ENCODE data around the gene ANK2. TPM values are rescaled to one million over a fixed set of nuclear protein-coding genes. Genes with fewer than 3 reads are reported as not detected.

ANK2 gene
- polyA plus RNA-seq, 1 donor (not counting 4 experiments of a cell fraction or from before 2014, with no cell fraction given), result 0.22 TPM

GRCh38 chr4:113303315-113303714 is 253.9 kb downstream of the ANK2 start:
- no peaks in the 10 kb centered on the region for H3K36me3 ChIP-seq (ENCODE audit: control insufficient read depth in 2 of 2, extremely low read depth in 1 of 2, insufficient read depth in 2 of 2, low read length in 2 of 2)
- no peak overlapping the region for H3K27ac ChIP-seq (ENCODE audit: control insufficient read depth, insufficient read depth, low read length)
- dilution Hi-C loops (cut with MboI; ENCODE audit: extremely low pct_ligation_motif_present, low sequenced_read_pairs), result no loop called here
- no peak overlapping the region for H3K9ac ChIP-seq (ENCODE audit: control insufficient read depth, extremely low read depth, insufficient read depth, low read length)
- no peaks in the 10 kb centered on the region for H3K9me3 ChIP-seq (ENCODE audit: control insufficient read depth, low read depth, low read length)
- no peaks in the 10 kb centered on the region for H3K79me2 ChIP-seq (ENCODE audit: control insufficient read depth, insufficient read depth, low read length)
- FAIRE-seq (no peak), DNase-seq (ENCODE audit: low read depth, low spot score) (no peak)
- H2AFZ ChIP-seq (ENCODE audit: control insufficient read depth, low read length), result no peak overlapping the region
- TF ChIP-seq CTCF (optimal IDR thresholded peaks at IDR 0.05 in 1 of 3, IDR thresholded peaks at IDR 0.05 in 1 of 3, conservative IDR thresholded peaks at IDR 0.05 in 1 of 3; ENCODE audit: extremely low read depth in 1 of 3, insufficient read depth in 2 of 3, low read length in 3 of 3) (no peak), EZH2 (IDR thresholded peaks at IDR 0.05; ENCODE audit: low read length) (no peak)
- no peaks in the 10 kb centered on the region for H4K20me1 ChIP-seq (ENCODE audit: control insufficient read depth, extremely low read depth, insufficient read depth, low read length)
- no peaks in the 10 kb centered on the region for H3K27me3 ChIP-seq (ENCODE audit: control insufficient read depth, extremely low read depth, insufficient read depth, low read length)
- no peak overlapping the region for H3K4me2 ChIP-seq (ENCODE audit: control insufficient read depth, extremely low read depth, insufficient read depth, low read depth, low read length)
- H3K4me1 ChIP-seq (ENCODE audit: control insufficient read depth, extremely low read depth, insufficient read depth, low read length), result no peaks in the 10 kb centered on the region
- no peak overlapping the region for H3K4me3 ChIP-seq (ENCODE audit: control insufficient read depth in 2 of 3, extremely low read depth in 1 of 3, insufficient read depth in 2 of 3, low read depth in 1 of 3, low read length in 3 of 3)
- no peaks in the 10 kb centered on the region for H3K9me1 ChIP-seq (ENCODE audit: control insufficient read depth, extremely low read depth, insufficient read depth, low read length)

DNA sequence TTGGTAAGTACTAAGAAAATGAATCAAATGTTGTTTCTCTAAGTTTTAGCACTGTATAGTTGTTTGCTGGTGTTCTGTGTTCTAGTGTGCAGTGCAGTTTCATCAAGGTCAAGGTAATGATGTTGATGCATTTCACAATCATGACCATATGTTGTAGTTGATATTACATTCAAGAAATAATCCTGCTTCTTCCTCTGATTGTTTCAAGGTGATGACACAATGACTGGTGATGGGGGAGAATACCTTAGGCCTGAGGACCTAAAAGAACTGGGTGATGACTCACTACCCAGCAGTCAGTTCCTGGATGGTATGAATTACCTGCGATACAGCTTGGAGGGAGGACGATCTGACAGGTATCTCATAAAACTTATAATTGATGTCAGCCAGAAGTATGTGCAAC is 261.6 kb downstream of the ANK2 start:
- FAIRE-seq (peak; percentile 91), DNase-seq (ENCODE audit: low read depth, low spot score) (peak; percentile 19)
- dilution Hi-C loops (cut with MboI; ENCODE audit: extremely low pct_ligation_motif_present, low sequenced_read_pairs), result no loop called here
- no peak overlapping the region for H3K27ac ChIP-seq (ENCODE audit: control insufficient read depth, insufficient read depth, low read length)
- no peaks in the 10 kb centered on the region for H4K20me1 ChIP-seq (ENCODE audit: control insufficient read depth, extremely low read depth, insufficient read depth, low read length)
- no peak overlapping the region for H3K4me2 ChIP-seq (ENCODE audit: control insufficient read depth, extremely low read depth, insufficient read depth, low read depth, low read length)
- no peak overlapping the region for H3K4me3 ChIP-seq (ENCODE audit: control insufficient read depth in 2 of 3, extremely low read depth in 1 of 3, insufficient read depth in 2 of 3, low read depth in 1 of 3, low read length in 3 of 3)
- H3K36me3 ChIP-seq (ENCODE audit: control insufficient read depth in 2 of 2, extremely low read depth in 1 of 2, insufficient read depth in 2 of 2, low read length in 2 of 2), result no peaks in the 10 kb centered on the region
- H3K9ac ChIP-seq (ENCODE audit: control insufficient read depth, extremely low read depth, insufficient read depth, low read length), result no peak overlapping the region
- H3K9me1 ChIP-seq (ENCODE audit: control insufficient read depth, extremely low read depth, insufficient read depth, low read length), result no peaks in the 10 kb centered on the region
- no peak overlapping the region for H2AFZ ChIP-seq (ENCODE audit: control insufficient read depth, low read length)
- peaks cover 6% of the 10 kb centered on the region for H3K4me1 ChIP-seq (ENCODE audit: control insufficient read depth, extremely low read depth, insufficient read depth, low read length)
- no peak for TF ChIP-seq CTCF (optimal IDR thresholded peaks at IDR 0.05 in 1 of 3, IDR thresholded peaks at IDR 0.05 in 1 of 3, conservative IDR thresholded peaks at IDR 0.05 in 1 of 3; ENCODE audit: extremely low read depth in 1 of 3, insufficient read depth in 2 of 3, low read length in 3 of 3)
- no peak for TF ChIP-seq EZH2 (IDR thresholded peaks at IDR 0.05; ENCODE audit: low read length)
- H3K9me3 ChIP-seq (ENCODE audit: control insufficient read depth, low read depth, low read length), result no peaks in the 10 kb centered on the region
- H3K79me2 ChIP-seq (ENCODE audit: control insufficient read depth, insufficient read depth, low read length), result no peaks in the 10 kb centered on the region
- H3K27me3 ChIP-seq (ENCODE audit: control insufficient read depth, extremely low read depth, insufficient read depth, low read length), result no peaks in the 10 kb centered on the region
